ENCODE data around the gene GRIA2.
"Not testable (repeated sequence)": the region's sequence is repeated elsewhere in the genome, so short reads cannot be mapped to it uniquely, and the experiment has no call there.

GRIA2 gene

GRCh38 chr4:157220371-157220881 is at the start of gene GRIA2:
Gene GRIA2 (plus strand): TSS chr4:157220728. CDS start chr4:157221043, 315 bp downstream.
- DNase-seq, result no peak

- DNase-seq, result no peak
These were observed 48.5 kb upstream of the GRIA2 start for GRCh38 chr4:157172011-157172410.

GRCh38 chr4:157180268-157180667 is 40.3 kb upstream of the GRIA2 start:
- not testable (repeated sequence) for DNase-seq

GRCh38 chr4:157184300-157184699 is 36.2 kb upstream of the GRIA2 start:
- no peak for DNase-seq

GRCh38 chr4:157185363-157185762 is 35.2 kb upstream of the GRIA2 start:
- DNase-seq, result no peak

- DNase-seq, result no peak
These were observed 25.2 kb upstream of the GRIA2 start for GRCh38 chr4:157195374-157195773.

GRCh38 chr4:157196046-157196445 is 24.5 kb upstream of the GRIA2 start:
- DNase-seq, result no peak

- no peak for DNase-seq
These were observed 15.8 kb upstream of the GRIA2 start for GRCh38 chr4:157204634-157205244.

- no peak for DNase-seq
These were observed 2.8 kb upstream of the GRIA2 start for GRCh38 chr4:157217708-157218107.

- DNase-seq, result no peak
These were observed 687 bp upstream of the GRIA2 start for GRCh38 chr4:157219711-157220370.

- no peak for DNase-seq
These were observed 932 bp downstream of the GRIA2 start for GRCh38 chr4:157221426-157221894.

- DNase-seq, result no peak
These were observed 1.6 kb downstream of the GRIA2 start for GRCh38 chr4:157221895-157222770.

- no peak for DNase-seq
These were observed 2.2 kb downstream of the GRIA2 start for GRCh38 chr4:157222771-157223160.

GRCh38 chr4:157223456-157223855 is 2.9 kb downstream of the GRIA2 start:
- DNase-seq, result no peak

- DNase-seq, result no peak
These were observed 4.6 kb downstream of the GRIA2 start for GRCh38 chr4:157225096-157225495.

- DNase-seq, result no peak
These were observed 5.5 kb downstream of the GRIA2 start for GRCh38 chr4:157226035-157226434.

GRCh38 chr4:157226601-157227000 is 6.1 kb downstream of the GRIA2 start:
- DNase-seq, result no peak

GRCh38 chr4:157231525-157231924 is 11.0 kb downstream of the GRIA2 start:
- no peak for DNase-seq

GRCh38 chr4:157242871-157243270 is 22.3 kb downstream of the GRIA2 start:
- no peak for DNase-seq

GRCh38 chr4:157244348-157244747 is 23.8 kb downstream of the GRIA2 start:
- no peak for DNase-seq

GRCh38 chr4:157245351-157245750 is 24.8 kb downstream of the GRIA2 start:
- DNase-seq, result no peak

- no peak for DNase-seq
These were observed 26.4 kb downstream of the GRIA2 start for GRCh38 chr4:157246964-157247363.

GRCh38 chr4:157258165-157258564 is 37.6 kb downstream of the GRIA2 start:
- DNase-seq, result not testable (repeated sequence)

Measured in stimulated activated naive CD4-positive, alpha-beta T cell treated with Interleukin-2 at 50 U/mL for 16 hours (primary cell).